ENCODE results near the gene NCKAP5.

DNA sequence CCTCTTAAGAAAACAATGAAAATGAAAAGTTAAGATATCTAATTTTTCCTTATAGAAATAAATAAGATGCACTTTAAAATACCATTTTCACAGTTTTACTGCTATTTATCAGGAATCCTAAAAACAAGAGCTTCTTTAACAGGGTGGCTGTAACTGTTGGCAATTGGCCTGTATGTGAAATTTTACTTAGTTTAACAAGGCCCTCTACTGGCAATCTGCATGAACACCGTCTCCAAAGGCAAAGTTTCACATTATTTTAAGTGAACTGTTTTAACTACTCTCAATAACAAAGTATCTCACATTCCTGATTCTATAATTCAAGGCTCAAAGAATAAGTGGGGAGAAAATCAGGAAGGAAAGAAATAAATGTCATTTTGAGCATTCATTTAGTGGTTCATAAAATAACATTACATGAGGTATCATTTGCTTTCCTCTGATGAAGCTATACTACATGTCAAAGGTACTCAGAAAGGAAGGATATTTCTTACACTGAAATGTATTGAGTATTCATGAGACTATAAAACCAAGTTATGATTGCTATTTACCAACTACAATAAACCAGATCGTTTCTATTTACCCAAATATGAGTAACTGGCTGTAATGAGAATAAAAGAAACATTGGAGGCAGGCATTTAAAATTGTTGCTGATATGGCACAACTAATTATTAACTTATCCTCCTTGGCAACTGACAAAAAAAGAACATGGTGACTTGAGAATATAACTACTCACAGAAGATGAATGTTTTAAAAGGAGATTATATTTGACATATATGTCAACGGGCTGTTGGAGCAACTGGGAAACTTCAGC, 7.0 kb downstream of the NCKAP5 start:
- TF ChIP-seq, protein P1, sequence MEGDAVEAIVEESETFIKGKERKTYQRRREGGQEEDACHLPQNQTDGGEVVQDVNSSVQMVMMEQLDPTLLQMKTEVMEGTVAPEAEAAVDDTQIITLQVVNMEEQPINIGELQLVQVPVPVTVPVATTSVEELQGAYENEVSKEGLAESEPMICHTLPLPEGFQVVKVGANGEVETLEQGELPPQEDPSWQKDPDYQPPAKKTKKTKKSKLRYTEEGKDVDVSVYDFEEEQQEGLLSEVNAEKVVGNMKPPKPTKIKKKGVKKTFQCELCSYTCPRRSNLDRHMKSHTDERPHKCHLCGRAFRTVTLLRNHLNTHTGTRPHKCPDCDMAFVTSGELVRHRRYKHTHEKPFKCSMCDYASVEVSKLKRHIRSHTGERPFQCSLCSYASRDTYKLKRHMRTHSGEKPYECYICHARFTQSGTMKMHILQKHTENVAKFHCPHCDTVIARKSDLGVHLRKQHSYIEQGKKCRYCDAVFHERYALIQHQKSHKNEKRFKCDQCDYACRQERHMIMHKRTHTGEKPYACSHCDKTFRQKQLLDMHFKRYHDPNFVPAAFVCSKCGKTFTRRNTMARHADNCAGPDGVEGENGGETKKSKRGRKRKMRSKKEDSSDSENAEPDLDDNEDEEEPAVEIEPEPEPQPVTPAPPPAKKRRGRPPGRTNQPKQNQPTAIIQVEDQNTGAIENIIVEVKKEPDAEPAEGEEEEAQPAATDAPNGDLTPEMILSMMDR (IDR thresholded peaks at IDR 0.05; ENCODE audit: low read depth, low read length, missing input control), result peak; percentile 78
- TF ChIP-seq FOXA1 (IDR thresholded peaks at IDR 0.05) (no peak), RXRA (IDR thresholded peaks at IDR 0.05) (no peak), YY1 (IDR thresholded peaks at IDR 0.05) (no peak), JUND (IDR thresholded peaks at IDR 0.05) (no peak)
- TF ChIP-seq, protein P2, sequence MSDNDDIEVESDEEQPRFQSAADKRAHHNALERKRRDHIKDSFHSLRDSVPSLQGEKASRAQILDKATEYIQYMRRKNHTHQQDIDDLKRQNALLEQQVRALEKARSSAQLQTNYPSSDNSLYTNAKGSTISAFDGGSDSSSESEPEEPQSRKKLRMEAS (IDR thresholded peaks at IDR 0.05), result no peak
